Mesothelial cell of epicardium (in vitro differentiated cells): Measurements from ENCODE around the gene ONECUT2. TPM values are rescaled to one million over a fixed set of nuclear protein-coding genes. Genes with fewer than 3 reads are reported as not detected.

Source experiments
- DNase-seq, 2 experiments: peaks; one replicate each; pipeline ENCODE4 v3.0.0; 2021; ENCODE audit warnings: low spot score in 2 of 2; ENCODE audit not compliant: unreplicated experiment in 2 of 2
- H3K27ac Mint-ChIP-seq: 2 replicates; pipeline ENCODE4 v1.8.0; 2021; ENCODE audit warnings: mixed read lengths
- H3K27me3 Mint-ChIP-seq: 2 replicates; pipeline ENCODE4 v1.8.0; 2021; ENCODE audit warnings: low read depth, mixed read lengths
- H3K36me3 Mint-ChIP-seq: 2 replicates; pipeline ENCODE4 v1.8.0; 2021; ENCODE audit warnings: mixed read lengths
- H3K4me1 Mint-ChIP-seq: 2 replicates; pipeline ENCODE4 v1.8.0; 2021; ENCODE audit warnings: mixed read lengths
- H3K4me3 Mint-ChIP-seq: 2 replicates; pipeline ENCODE4 v1.8.0; 2021; ENCODE audit warnings: mild to moderate bottlenecking, moderate library complexity, mixed read lengths
- H3K9me3 Mint-ChIP-seq: 2 replicates; pipeline ENCODE4 v1.8.0; 2021; ENCODE audit warnings: mixed read lengths
- CTCF ChIP-seq: fragments of 200-600 bp; sonication (generic); IDR thresholded peaks from one replicate; pipeline ENCODE4 v1.5.0; 2021; ENCODE audit warnings: antibody characterized with exemption; ENCODE audit not compliant: unreplicated experiment
- total RNA-seq: library from RNA; stranded (reverse); gene quantifications from 3 replicates; pipeline ENCODE4 v1.2.1, GENCODE V29; 2021

ONECUT2 gene
- total RNA-seq, 1 donor from 2014 or later: 0.09 TPM

DNA sequence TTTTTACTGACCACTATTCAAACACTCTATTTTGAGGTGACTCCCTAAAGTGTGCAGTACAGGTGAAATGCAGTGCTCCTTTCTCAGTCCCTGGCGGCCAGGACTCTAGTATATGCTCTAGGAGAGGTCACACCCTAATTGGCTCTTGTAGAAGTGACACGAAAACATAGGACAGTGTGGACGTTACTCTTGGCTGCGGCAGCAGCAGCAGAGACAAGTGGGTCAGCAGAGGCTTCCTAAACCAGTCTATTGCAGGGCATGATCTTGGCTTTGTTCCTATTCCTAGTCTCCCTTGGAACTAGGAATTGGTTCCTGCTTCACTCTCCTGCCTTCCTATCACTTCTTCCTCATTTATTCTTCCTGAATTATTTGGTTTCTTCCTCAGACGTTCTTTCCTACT lies 10.1 kb upstream of the ONECUT2 start:
- H3K4me3 Mint-ChIP-seq: no peak overlapping the region

DNA sequence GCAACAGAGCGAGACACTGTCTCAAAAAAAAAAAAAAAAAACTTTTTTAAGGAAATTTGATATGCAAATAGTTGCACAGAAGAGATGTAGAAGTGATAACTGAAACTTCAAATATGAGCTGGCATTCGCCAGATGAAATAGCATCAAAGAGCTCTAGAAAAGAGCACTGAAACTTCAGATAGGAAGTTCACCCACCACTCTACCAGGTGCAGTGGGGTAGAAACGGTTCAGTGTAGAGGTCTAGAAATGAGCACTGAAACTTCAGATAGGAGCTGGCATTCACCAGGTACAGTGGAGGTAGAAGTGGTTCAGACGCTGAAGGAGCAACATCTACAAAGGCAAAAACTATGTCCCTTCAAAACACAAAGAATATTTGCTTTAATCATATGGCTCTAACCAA lies 9.0 kb upstream of the ONECUT2 start:
- Mint-ChIP-seq H3K4me3 (no peak overlapping the region), H3K27ac (no peak overlapping the region), H3K36me3 (no peaks in the 10 kb centered on the region), H3K27me3 (peaks cover 92% of the 10 kb centered on the region), H3K4me1 (peaks cover 2% of the 10 kb centered on the region), H3K9me3 (peaks cover 4% of the 10 kb centered on the region)
- TF ChIP-seq CTCF: no peak
- DNase-seq: no peak

More for the DNA sequence above, 10.1 kb upstream of the ONECUT2 start:
- Mint-ChIP-seq H3K4me1 (peaks cover 2% of the 10 kb centered on the region), H3K9me3 (peaks cover 10% of the 10 kb centered on the region), H3K27me3 (peaks cover 88% of the 10 kb centered on the region), H3K27ac (no peak overlapping the region), H3K36me3 (no peaks in the 10 kb centered on the region)
- TF ChIP-seq CTCF: no peak
- DNase-seq: no peak

DNA sequence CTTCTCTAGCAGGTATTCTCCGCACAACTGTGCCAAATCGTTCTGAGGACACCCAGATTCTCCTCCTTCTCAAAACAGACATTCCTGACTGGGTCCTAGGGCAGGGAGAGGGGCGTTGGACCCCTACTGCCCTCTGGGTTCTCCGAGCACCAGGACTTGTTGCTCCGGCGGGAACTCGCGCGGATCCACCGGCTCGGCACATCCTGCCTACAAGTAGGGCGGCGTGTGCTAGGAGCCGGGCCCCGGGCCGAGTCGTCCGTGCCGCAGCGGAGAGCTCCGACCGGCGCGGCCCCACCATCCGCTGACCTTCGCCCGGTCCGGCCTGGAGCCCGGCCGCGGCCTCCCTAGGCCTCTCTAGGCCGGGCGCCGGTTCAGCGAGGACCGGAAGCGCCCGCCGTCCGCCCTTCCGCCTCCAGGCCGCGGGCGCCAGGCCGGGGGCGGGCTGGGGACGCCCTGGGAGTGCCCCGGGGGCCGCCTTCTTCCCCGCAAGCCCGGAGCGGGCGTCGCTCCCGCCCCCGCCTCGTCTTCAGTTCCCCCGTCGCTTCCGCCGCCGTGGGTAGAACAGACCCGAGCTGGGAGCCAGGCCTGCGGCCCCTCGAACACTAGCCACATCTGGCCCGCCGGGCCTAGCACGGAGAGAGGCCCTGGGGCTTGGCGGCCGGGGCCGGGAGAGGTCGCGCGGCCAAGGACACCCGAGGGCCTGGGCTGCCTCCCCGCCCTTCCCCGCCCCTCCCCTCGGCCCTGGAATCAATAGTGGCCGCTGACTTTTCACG lies 7.6 kb upstream of the ONECUT2 start:
- DNase-seq: no peak
- Mint-ChIP-seq H3K9me3 (no peaks in the 10 kb centered on the region), H3K27me3 (peaks cover 92% of the 10 kb centered on the region)

DNA sequence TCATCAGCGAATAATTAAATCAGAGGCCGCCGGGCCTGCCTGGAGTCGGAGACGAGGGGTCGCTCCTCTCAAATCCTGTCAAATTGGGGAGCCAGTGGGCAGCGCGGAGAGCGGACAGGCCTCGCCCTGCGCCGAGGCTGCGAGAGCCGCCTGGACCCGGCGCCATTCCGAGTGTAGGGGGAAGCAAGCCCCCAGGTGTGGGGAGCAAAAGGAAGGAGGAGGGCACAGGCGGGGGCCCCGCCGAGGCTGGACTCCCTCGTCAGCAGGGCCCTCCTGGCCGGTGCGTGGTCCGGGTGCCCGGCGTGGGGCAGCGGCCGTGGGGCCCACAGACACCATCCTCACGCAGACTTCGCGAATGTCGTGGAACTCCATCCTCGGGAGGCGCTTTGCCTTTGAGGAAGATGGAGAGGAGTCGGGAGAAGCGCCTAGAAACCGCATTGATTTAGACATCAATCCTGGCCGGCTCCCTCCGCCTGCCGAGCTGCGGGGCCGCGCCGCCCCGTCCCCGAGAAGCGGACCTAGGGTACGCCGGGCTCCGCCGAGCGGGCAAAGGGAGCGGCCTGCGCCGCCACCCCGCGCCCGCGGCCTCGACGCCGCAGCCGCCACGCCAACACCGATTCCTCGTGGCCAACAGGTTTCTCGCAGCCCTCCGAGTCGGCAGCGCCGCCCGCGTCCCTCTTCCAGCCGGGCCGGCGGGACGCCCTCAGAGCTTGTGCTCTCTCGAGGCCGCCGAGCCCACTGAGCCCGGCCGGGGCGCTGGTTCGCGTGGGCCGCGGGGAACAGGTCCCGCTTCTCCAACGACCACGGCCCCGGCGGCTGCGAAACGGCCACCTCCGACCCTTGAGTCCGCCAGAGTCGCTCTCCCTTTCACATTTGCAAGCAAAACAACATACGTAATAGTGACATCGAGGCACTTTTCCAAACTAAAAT lies 6.7 kb upstream of the ONECUT2 start:
- Mint-ChIP-seq H3K36me3 (no peaks in the 10 kb centered on the region), H3K9me3 (no peaks in the 10 kb centered on the region), H3K27ac (no peak overlapping the region), H3K27me3 (peaks cover 95% of the 10 kb centered on the region), H3K4me3 (no peak overlapping the region), H3K4me1 (peaks cover 2% of the 10 kb centered on the region)
- no peak for TF ChIP-seq CTCF
- no peak for DNase-seq

More for the DNA sequence above, 7.6 kb upstream of the ONECUT2 start:
- H3K36me3 Mint-ChIP-seq: no peaks in the 10 kb centered on the region
- no peak for TF ChIP-seq CTCF
- peak overlapping the region; percentile 28 for H3K4me3 Mint-ChIP-seq
- H3K27ac Mint-ChIP-seq: no peak overlapping the region
- H3K4me1 Mint-ChIP-seq: peaks cover 2% of the 10 kb centered on the region

- Mint-ChIP-seq H3K27ac (no peak overlapping the region), H3K27me3 (peaks cover 95% of the 10 kb centered on the region), H3K36me3 (no peaks in the 10 kb centered on the region), H3K4me1 (peaks cover 3% of the 10 kb centered on the region), H3K4me3 (no peak overlapping the region), H3K9me3 (no peaks in the 10 kb centered on the region)
- no peak for DNase-seq
- no peak for TF ChIP-seq CTCF
Measured at GRCh38 chr18:57429167-57430078, 5.8 kb upstream of the ONECUT2 start.
